GM12892 (cell line): Measurements from ENCODE around the gene ADPRH.
A peak's percentile ranks its signal among the peaks of the same experiment; 100 is the strongest.

ENCODE experiments used
- POLR2A ChIP-seq: IDR thresholded peaks from 2 replicates; pipeline ENCODE4 v1.6.1; 2011; ENCODE audit warnings: low read depth, low read length, control low read depth
- POLR2AphosphoS5 ChIP-seq: IDR thresholded peaks from 2 replicates; pipeline ENCODE4 v1.6.1; 2011; ENCODE audit warnings: low read depth, low read length, control low read depth
- TAF1 ChIP-seq: IDR thresholded peaks from 2 replicates; pipeline ENCODE4 v1.6.1; 2011; ENCODE audit warnings: low read depth, mild to moderate bottlenecking, control low read depth, low read length, borderline replicate concordance

- TF ChIP-seq POLR2A (peak; percentile 40; the same call in 1 of the 2 replicates), TAF1 (no peak), POLR2AphosphoS5 (no peak; the same call in 1 of the 2 replicates)
Measured at GRCh38 chr3:119551598-119551997, 27.7 kb upstream of the ADPRH start.
